Neural cell (in vitro differentiated cells): ENCODE measurements around the gene RAB3C. TPM values are rescaled to one million over a fixed set of nuclear protein-coding genes. Genes with fewer than 3 reads are reported as not detected.

Experiments used
- H2AFZ ChIP-seq: fragments of 200-600, 300-800 bp; sonication (generic), shearing (Covaris generic); 2 replicates; pipeline ENCODE4 v1.6.0; 2014; ENCODE audit warnings: low read depth, mild to moderate bottlenecking, antibody characterized with exemption, low read length, moderate library complexity
- H3F3A ChIP-seq: fragments of 200-600 bp; shearing (Covaris generic); 2 replicates; pipeline ENCODE4 v1.6.1; 2016; ENCODE audit warnings: mild to moderate bottlenecking, moderate library complexity, mixed read lengths, antibody characterized with exemption, low read length; ENCODE audit not compliant: insufficient read depth, poor library complexity, severe bottlenecking
- H3K27ac ChIP-seq: fragments of 200-600, 300-800 bp; sonication (generic), shearing (Covaris generic); 2 replicates; pipeline ENCODE4 v1.5.1; 2014; ENCODE audit warnings: mild to moderate bottlenecking, low read length, moderate library complexity
- H3K27me3 ChIP-seq: fragments of 300-800, 200-600 bp; sonication (generic), shearing (Covaris generic); 2 replicates; pipeline ENCODE4 v1.6.0; 2014; ENCODE audit warnings: mild to moderate bottlenecking, low read depth, low read length, moderate library complexity; ENCODE audit not compliant: insufficient read depth
- H3K36me3 ChIP-seq: fragments of 300-800, 200-600 bp; sonication (generic), shearing (Covaris generic); 2 replicates; pipeline ENCODE4 v1.5.1; 2014; ENCODE audit warnings: mild to moderate bottlenecking, antibody characterized with exemption, low read length, moderate library complexity; ENCODE audit not compliant: insufficient read depth
- H3K4me2 ChIP-seq: fragments of 300-800, 200-600 bp; sonication (generic), shearing (Covaris generic); 2 replicates; pipeline ENCODE4 v1.6.0; 2014; ENCODE audit warnings: mild to moderate bottlenecking, low read length
- H3K4me3 ChIP-seq: fragments of 300-800, 200-600 bp; sonication (generic), shearing (Covaris generic); 2 replicates; pipeline ENCODE4 v1.5.1; 2014; ENCODE audit warnings: mild to moderate bottlenecking, low read length, moderate library complexity
- H3K79me2 ChIP-seq: fragments of 200-600 bp; shearing (Covaris generic); replicated peaks from 2 replicates; pipeline ENCODE4 v1.6.0; 2014; ENCODE audit warnings: mild to moderate bottlenecking, low read length, moderate library complexity; ENCODE audit not compliant: insufficient read depth
- H3K9ac ChIP-seq: fragments of 300-800, 200-600 bp; sonication (generic), shearing (Covaris generic); 2 replicates; pipeline ENCODE4 v1.6.1; 2016; ENCODE audit warnings: mild to moderate bottlenecking, low read length, mixed read lengths
- H3K9me2 ChIP-seq: fragments of 200-600 bp; shearing (Covaris generic); 2 replicates; pipeline ENCODE4 v1.6.1; 2016; ENCODE audit warnings: mild to moderate bottlenecking, low read length, mixed read lengths; ENCODE audit not compliant: insufficient read depth
- H3K9me3 ChIP-seq: fragments of 200-600, 300-800 bp; sonication (generic), shearing (Covaris generic); 2 replicates; pipeline ENCODE4 v1.6.1; 2016; ENCODE audit warnings: mild to moderate bottlenecking, mixed run types, low read length, moderate library complexity, mixed read lengths
- H4K20me1 ChIP-seq: fragments of 200-600 bp; shearing (Covaris generic); 2 replicates; pipeline ENCODE4 v1.6.1; 2016; ENCODE audit warnings: mild to moderate bottlenecking, mixed run types; ENCODE audit not compliant: insufficient read depth
- CTCF ChIP-seq: fragments of 450-650 bp; IDR thresholded peaks from 2 replicates; pipeline ENCODE4 v1.5.1; 2014; ENCODE audit warnings: antibody characterized with exemption, mild to moderate bottlenecking, moderate library complexity; ENCODE audit not compliant: poor library complexity, severe bottlenecking
- EP300 ChIP-seq: fragments of 450-650 bp; conservative IDR thresholded peaks from 2 replicates; pipeline ENCODE4 v1.6.1; 2014; ENCODE audit warnings: antibody characterized with exemption, mild to moderate bottlenecking, moderate library complexity; ENCODE audit not compliant: poor library complexity, severe bottlenecking
- EZH2 ChIP-seq: fragments of 200-600, 300-800 bp; shearing (Covaris generic), sonication (generic); IDR thresholded peaks from 2 replicates; pipeline ENCODE4 v1.6.1; 2014; ENCODE audit warnings: antibody characterized with exemption, low read length, borderline replicate concordance, mild to moderate bottlenecking; ENCODE audit not compliant: insufficient read depth, poor library complexity, severe bottlenecking
- MXI1 ChIP-seq: fragments of 450-650 bp; conservative IDR thresholded peaks from 2 replicates; pipeline ENCODE4 v1.6.1; 2014; ENCODE audit warnings: antibody characterized with exemption, mild to moderate bottlenecking; ENCODE audit not compliant: poor library complexity, severe bottlenecking
- POLR2AphosphoS5 ChIP-seq: IDR thresholded peaks from 2 replicates; pipeline ENCODE4 v1.6.1; 2012
- RAD21 ChIP-seq: fragments of 450-650 bp; conservative IDR thresholded peaks from 2 replicates; pipeline ENCODE4 v1.6.1; 2014; ENCODE audit warnings: antibody characterized with exemption, mild to moderate bottlenecking, moderate library complexity
- REST ChIP-seq: IDR thresholded peaks from 2 replicates; pipeline ENCODE4 v1.6.1; 2012; ENCODE audit warnings: borderline replicate concordance
- SMC3 ChIP-seq: fragments of 450-650 bp; conservative IDR thresholded peaks from 2 replicates; pipeline ENCODE4 v1.6.1; 2014; ENCODE audit warnings: antibody characterized with exemption, mild to moderate bottlenecking, moderate library complexity; ENCODE audit not compliant: poor library complexity
- TAF1 ChIP-seq: IDR thresholded peaks from 2 replicates; pipeline ENCODE4 v1.6.1; 2012; ENCODE audit warnings: low read depth
- polyA plus RNA-seq: library from polyadenylated mRNA; depleted of rRNA; stranded (reverse); fragments of >200 nt; gene quantifications from 2 replicates; pipeline ENCODE4 v1.2.3, GENCODE V29; 2014

RAB3C gene
- polyA plus RNA-seq, 1 donor from 2014 or later: 94.3 TPM

GRCh38 chr5:58776559-58776958, 193.7 kb downstream of the RAB3C start:
- no peak overlapping the region for H2AFZ ChIP-seq
- no peak overlapping the region for H3K4me3 ChIP-seq
- H3K27me3 ChIP-seq: no peaks in the 10 kb centered on the region
- H3K9ac ChIP-seq: no peak overlapping the region
- no peaks in the 10 kb centered on the region for H3K9me3 ChIP-seq
- H3K79me2 ChIP-seq: no peaks in the 10 kb centered on the region
- no peak overlapping the region for H3K27ac ChIP-seq
- H3K4me2 ChIP-seq: no peak overlapping the region
- no peaks in the 10 kb centered on the region for H3K36me3 ChIP-seq
- TF ChIP-seq EZH2 (no peak), REST (no peak), TAF1 (no peak)
- H3K9me2 ChIP-seq: no peaks in the 10 kb centered on the region
- H4K20me1 ChIP-seq: no peaks in the 10 kb centered on the region
- no peaks in the 10 kb centered on the region for H3F3A ChIP-seq

- Histone ChIP-seq H3K27ac (no peak overlapping the region), H3K9me2 (no peaks in the 10 kb centered on the region), H2AFZ (no peak overlapping the region), H3K4me2 (no peak overlapping the region), H3K4me3 (no peak overlapping the region), H3F3A (no peaks in the 10 kb centered on the region), H3K9ac (no peak overlapping the region), H3K27me3 (no peaks in the 10 kb centered on the region), H3K36me3 (no peaks in the 10 kb centered on the region), H3K79me2 (no peaks in the 10 kb centered on the region), H4K20me1 (no peaks in the 10 kb centered on the region), H3K9me3 (no peaks in the 10 kb centered on the region)
- no peak for TF ChIP-seq REST
- TF ChIP-seq TAF1: no peak
- TF ChIP-seq EZH2: no peak
- no peak for TF ChIP-seq SMC3
- TF ChIP-seq CTCF: no peak
- no peak for TF ChIP-seq EP300
- TF ChIP-seq RAD21: no peak
- TF ChIP-seq MXI1: no peak
- no peak for TF ChIP-seq POLR2AphosphoS5
Measured at GRCh38 chr5:58778888-58779287, 196.0 kb downstream of the RAB3C start.
